ENCODE results near the gene DLGAP4.
A peak's percentile ranks its signal among the peaks of the same experiment; 100 is the strongest.

The DLGAP4 gene

GRCh38 chr20:36384022-36384619 lies 78.0 kb downstream of the DLGAP4 start:
- peak; percentile 42 for DNase-seq (ENCODE audit: low read depth)

GRCh38 chr20:36385503-36385902 lies 79.4 kb downstream of the DLGAP4 start:
- DNase-seq (ENCODE audit: low read depth): no peak

- no peak for DNase-seq (ENCODE audit: low read depth)
Observed at GRCh38 chr20:36386236-36386635, 80.1 kb downstream of the DLGAP4 start.

GRCh38 chr20:36390269-36390668 lies 84.1 kb downstream of the DLGAP4 start:
- DNase-seq (ENCODE audit: low read depth): no peak

GRCh38 chr20:36390719-36391415 lies 84.7 kb downstream of the DLGAP4 start:
- no peak for DNase-seq (ENCODE audit: low read depth)

- no peak for DNase-seq (ENCODE audit: low read depth)
Observed at GRCh38 chr20:36391456-36391855, 85.3 kb downstream of the DLGAP4 start.

- no peak for DNase-seq (ENCODE audit: low read depth)
Observed at GRCh38 chr20:36391955-36392354, 85.8 kb downstream of the DLGAP4 start.

- DNase-seq (ENCODE audit: low read depth): no peak
Observed at GRCh38 chr20:36392989-36393388, 86.8 kb downstream of the DLGAP4 start.

- DNase-seq (ENCODE audit: low read depth): no peak
Observed at GRCh38 chr20:36394340-36394965, 88.3 kb downstream of the DLGAP4 start.

- no peak for DNase-seq (ENCODE audit: low read depth)
Observed at GRCh38 chr20:36396340-36396739, 90.2 kb downstream of the DLGAP4 start.

GRCh38 chr20:36396847-36397630 lies 90.9 kb downstream of the DLGAP4 start:
- DNase-seq (ENCODE audit: low read depth): no peak

GRCh38 chr20:36398515-36398914 lies 92.4 kb downstream of the DLGAP4 start:
- no peak for DNase-seq (ENCODE audit: low read depth)

GRCh38 chr20:36399147-36399968 lies 93.2 kb downstream of the DLGAP4 start:
- DNase-seq (ENCODE audit: low read depth): no peak

GRCh38 chr20:36399969-36400545 lies 93.9 kb downstream of the DLGAP4 start:
- no peak for DNase-seq (ENCODE audit: low read depth)

GRCh38 chr20:36400909-36401735 lies 95.0 kb downstream of the DLGAP4 start:
- no peak for DNase-seq (ENCODE audit: low read depth)

GRCh38 chr20:36402708-36403107 lies 96.6 kb downstream of the DLGAP4 start:
- DNase-seq (ENCODE audit: low read depth): no peak

- no peak for DNase-seq (ENCODE audit: low read depth)
Observed at GRCh38 chr20:36404435-36404978, 98.4 kb downstream of the DLGAP4 start.

- DNase-seq (ENCODE audit: low read depth): no peak
Observed at GRCh38 chr20:36405255-36405654, 99.1 kb downstream of the DLGAP4 start.

GRCh38 chr20:36407199-36407733 lies 101.1 kb downstream of the DLGAP4 start:
- DNase-seq (ENCODE audit: low read depth): no peak

- no peak for DNase-seq (ENCODE audit: low read depth)
Observed at GRCh38 chr20:36408219-36408618, 102.1 kb downstream of the DLGAP4 start.

Data from CMK (cell line).